Upper lobe of left lung (tissue), 6 donors: ENCODE data around the gene ASB3. TPM values are rescaled to one million over a fixed set of nuclear protein-coding genes. Genes with fewer than 3 reads are reported as not detected.
"Not testable (repeated sequence)": the region's sequence is repeated elsewhere in the genome, so short reads cannot be mapped to it uniquely, and the experiment has no call there.

Experiments
- ATAC-seq, 2 donors: fragments of 200-7000 bp; cut with Tn5 transposase; one replicate each; pipeline ENCODE4 v1.9.1; 2022; ENCODE audit warnings: mild to moderate bottlenecking in 2 of 2, moderate library complexity in 2 of 2; ENCODE audit not compliant: low FRiP score in 2 of 2
- DNase-seq, 2 donors: peaks; one replicate each; pipeline ENCODE4 v3.0.0-alpha.2; 2019 to 2020
- H3K27ac ChIP-seq, 4 donors: fragments of 200-600 bp; sonication (generic); one replicate each; pipeline ENCODE4 v1.5.1; 2016 to 2019
- H3K27me3 ChIP-seq, 4 donors: fragments of 200-600 bp; sonication (generic); one replicate each; pipeline ENCODE4 v1.5.1; 2017 to 2019
- H3K36me3 ChIP-seq, 4 donors: fragments of 200-600 bp; sonication (generic); one replicate each; pipeline ENCODE4 v1.5.1; 2016 to 2019
- H3K4me1 ChIP-seq, 4 donors: fragments of 200-600 bp; sonication (generic); one replicate each; pipeline ENCODE4 v1.5.1; 2018 to 2019
- H3K4me3 ChIP-seq, 4 donors: fragments of 200-600 bp; sonication (generic); one replicate each; pipeline ENCODE4 v1.5.1; 2017 to 2019; ENCODE audit warnings: mild to moderate bottlenecking in 2 of 4, moderate library complexity in 1 of 4
- H3K9me3 ChIP-seq, 4 donors: fragments of 200-600 bp; sonication (generic); one replicate each; pipeline ENCODE4 v1.5.1; 2018 to 2019
- EP300 ChIP-seq, 4 donors: sonication (generic); formaldehyde crosslinking; IDR thresholded peaks; one replicate each; pipeline ENCODE4 v1.5.1; 2017; ENCODE audit warnings: antibody characterized with exemption in 4 of 4, control low read depth in 2 of 4
- POLR2A ChIP-seq, 4 donors: fragments of 450-650 bp; IDR thresholded peaks; one replicate each; pipeline ENCODE4 v1.5.1; 2016 to 2017; ENCODE audit warnings: antibody characterized with exemption in 4 of 4, mild to moderate bottlenecking in 2 of 4
- POLR2AphosphoS5 ChIP-seq, 2 donors: sonication (generic); formaldehyde crosslinking; IDR thresholded peaks; one replicate each; pipeline ENCODE4 v1.5.1; 2017; ENCODE audit warnings: antibody characterized with exemption in 2 of 2
- WGBS, 2 donors: methylation state at CpG; one replicate each; pipeline ENCODE4 v1.1.5; 2017 to 2018; 5-methylcytosine and 5-hydroxymethylcytosine counted together
- total RNA-seq, 6 donors: library from RNA; depleted of rRNA in 4 of 6; stranded (reverse); fragments of >200 nt in 4 of 6; gene quantifications; one replicate each; pipeline versions ENCODE4 v1.1.0 to v1.2.1, GENCODE V29; 2016 to 2021
- TF ChIP-seq, protein P1 (sequence below), 6 experiments: fragments of 450-650 bp in 4 of 6; fragments of 200-600 bp in 2 of 6; sonication (generic) in 2 of 6; IDR thresholded peaks; one replicate each; pipeline ENCODE4 v1.5.1; 2016 to 2019; ENCODE audit warnings: antibody characterized with exemption in 6 of 6
- donor health status: DM: no; HTN: no; CAD: no; lungs with moderate emphysema.
- donor health status: DM: no; HTN: yes; CAD: no; lungs with severe emphysema.

ASB3 gene
- total RNA-seq, 6 donors from 2014 or later: 16.4 to 54.2 (median 25.2) TPM

GRCh38 chr2:53694096-53694771 is 92.5 kb downstream of the ASB3 start:
- DNase-seq (no peak), ATAC-seq (no peak)
- Histone ChIP-seq H3K27ac (no peak overlapping the region), H3K4me1 (no peaks in the 10 kb centered on the region), H3K9me3 (no peaks in the 10 kb centered on the region), H3K4me3 (no peak overlapping the region), H3K36me3 (peaks cover 0 to 17% (median 2%) of the 10 kb centered on the region in 4 donors), H3K27me3 (no peaks in the 10 kb centered on the region)
- TF ChIP-seq, protein P1, sequence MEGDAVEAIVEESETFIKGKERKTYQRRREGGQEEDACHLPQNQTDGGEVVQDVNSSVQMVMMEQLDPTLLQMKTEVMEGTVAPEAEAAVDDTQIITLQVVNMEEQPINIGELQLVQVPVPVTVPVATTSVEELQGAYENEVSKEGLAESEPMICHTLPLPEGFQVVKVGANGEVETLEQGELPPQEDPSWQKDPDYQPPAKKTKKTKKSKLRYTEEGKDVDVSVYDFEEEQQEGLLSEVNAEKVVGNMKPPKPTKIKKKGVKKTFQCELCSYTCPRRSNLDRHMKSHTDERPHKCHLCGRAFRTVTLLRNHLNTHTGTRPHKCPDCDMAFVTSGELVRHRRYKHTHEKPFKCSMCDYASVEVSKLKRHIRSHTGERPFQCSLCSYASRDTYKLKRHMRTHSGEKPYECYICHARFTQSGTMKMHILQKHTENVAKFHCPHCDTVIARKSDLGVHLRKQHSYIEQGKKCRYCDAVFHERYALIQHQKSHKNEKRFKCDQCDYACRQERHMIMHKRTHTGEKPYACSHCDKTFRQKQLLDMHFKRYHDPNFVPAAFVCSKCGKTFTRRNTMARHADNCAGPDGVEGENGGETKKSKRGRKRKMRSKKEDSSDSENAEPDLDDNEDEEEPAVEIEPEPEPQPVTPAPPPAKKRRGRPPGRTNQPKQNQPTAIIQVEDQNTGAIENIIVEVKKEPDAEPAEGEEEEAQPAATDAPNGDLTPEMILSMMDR (IDR thresholded peaks at IDR 0.05): no peak
- TF ChIP-seq POLR2A (IDR thresholded peaks at IDR 0.05): no peak
- no peak for TF ChIP-seq EP300 (IDR thresholded peaks at IDR 0.05)
- no peak for TF ChIP-seq POLR2AphosphoS5 (IDR thresholded peaks at IDR 0.05)
- WGBS, 2 donors: 94 to 96% methylated on average over 3 of the region's 3 CpGs

DNA sequence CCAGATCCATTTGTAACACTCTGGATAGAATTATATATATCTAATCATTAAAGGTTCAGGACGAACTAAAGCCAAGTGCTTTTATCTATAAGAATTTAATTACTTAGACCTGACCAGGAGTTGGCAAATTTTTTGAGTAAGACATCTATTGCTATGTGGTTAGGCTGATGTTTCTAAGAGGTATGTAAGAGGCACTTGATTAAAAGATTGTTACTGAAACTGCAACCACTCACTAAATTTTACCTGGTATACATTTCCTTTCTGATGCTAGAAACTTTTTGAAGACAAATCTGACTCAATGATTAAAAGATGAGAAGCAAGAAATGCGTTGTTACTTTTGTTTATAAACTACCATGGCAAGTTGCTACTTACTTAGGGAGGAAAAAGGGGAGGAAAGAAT is 95.9 kb downstream of the ASB3 start:
- Histone ChIP-seq H3K36me3 (peaks cover 0 to 14% (median 0%) of the 10 kb centered on the region in 4 donors), H3K27ac (no peak overlapping the region), H3K4me3 (no peak overlapping the region), H3K27me3 (no peaks in the 10 kb centered on the region), H3K4me1 (no peaks in the 10 kb centered on the region), H3K9me3 (no peaks in the 10 kb centered on the region)
- ATAC-seq (no peak), DNase-seq (no peak)
- WGBS, 2 donors: 69 to 79% methylated on average over 2 of the region's 2 CpGs
- TF ChIP-seq, protein P1 (IDR thresholded peaks at IDR 0.05): no peak
- no peak for TF ChIP-seq EP300 (IDR thresholded peaks at IDR 0.05)
- TF ChIP-seq POLR2A (IDR thresholded peaks at IDR 0.05): no peak
- TF ChIP-seq POLR2AphosphoS5 (IDR thresholded peaks at IDR 0.05): no peak

DNA sequence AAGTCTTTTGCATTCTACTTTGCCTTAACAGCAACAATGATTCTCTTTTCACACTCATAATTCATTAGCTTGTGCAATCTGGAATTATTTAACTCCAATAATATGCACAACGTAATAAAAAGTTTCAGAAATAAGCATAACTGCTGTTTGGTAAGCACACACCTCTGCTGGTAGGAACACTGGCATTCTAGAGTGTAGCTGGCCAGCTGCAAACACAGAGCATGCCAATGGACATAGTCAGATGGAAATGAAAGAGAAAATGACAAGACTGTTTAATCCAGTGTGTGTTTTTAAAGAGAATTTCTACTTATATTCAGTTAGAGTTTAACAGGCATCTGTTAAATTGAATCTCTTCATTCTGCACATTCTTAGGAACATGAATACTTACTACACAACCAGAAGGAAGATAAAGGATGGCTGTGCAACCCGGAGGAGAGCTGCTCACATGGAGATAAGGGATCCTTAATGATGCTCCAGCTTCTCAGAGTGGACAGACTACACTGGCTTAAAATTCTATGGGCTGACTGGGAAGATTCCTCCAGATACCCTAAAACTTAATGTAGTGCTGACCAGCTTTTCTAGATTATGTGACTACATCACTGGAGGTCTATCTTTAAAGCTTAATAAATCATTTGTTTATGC is 113.8 kb downstream of the ASB3 start:
- WGBS, 2 donors: 75 to 82% methylated on average over 2 of the region's 2 CpGs
- no peaks in the 10 kb centered on the region for H3K27me3 ChIP-seq
- H3K4me3 ChIP-seq: no peak overlapping the region
- H3K9me3 ChIP-seq: no peaks in the 10 kb centered on the region
- H3K4me1 ChIP-seq: no peaks in the 10 kb centered on the region
- H3K36me3 ChIP-seq: peaks cover 0 to 6% (median 1%) of the 10 kb centered on the region in 4 donors
- DNase-seq (no peak), ATAC-seq (no peak)
- TF ChIP-seq POLR2AphosphoS5 (IDR thresholded peaks at IDR 0.05): no peak
- no peak for TF ChIP-seq EP300 (IDR thresholded peaks at IDR 0.05)
- H3K27ac ChIP-seq: no peak overlapping the region

DNA sequence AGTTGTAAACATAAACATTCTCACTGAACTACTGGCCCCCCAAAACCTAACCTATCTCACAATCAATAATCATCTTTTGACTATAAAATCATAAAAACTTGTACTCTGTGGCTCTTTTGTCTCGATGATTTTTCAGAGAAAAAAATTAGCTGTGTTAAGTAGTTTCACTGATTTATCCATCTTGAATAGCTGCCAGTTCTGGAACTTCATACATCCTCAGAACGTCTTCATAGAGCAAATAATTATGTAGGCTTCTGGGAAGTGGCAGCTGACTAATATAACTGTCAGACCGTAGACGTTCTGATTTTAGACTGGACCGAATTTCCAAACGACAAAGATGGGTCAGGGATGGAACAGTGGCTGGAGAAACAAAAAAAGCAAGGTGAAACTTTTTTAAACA is 116.4 kb downstream of the ASB3 start:
- no peak for DNase-seq
- H3K36me3 ChIP-seq: peaks cover 0 to 6% (median 1%) of the 10 kb centered on the region in 4 donors
- no peak for ATAC-seq
- no peaks in the 10 kb centered on the region for H3K27me3 ChIP-seq
- TF ChIP-seq EP300 (IDR thresholded peaks at IDR 0.05): no peak
- TF ChIP-seq, protein P1 (IDR thresholded peaks at IDR 0.05): no peak
- no peak for TF ChIP-seq POLR2A (IDR thresholded peaks at IDR 0.05)
- TF ChIP-seq POLR2AphosphoS5 (IDR thresholded peaks at IDR 0.05): no peak
- no peaks in the 10 kb centered on the region for H3K4me1 ChIP-seq
- no peak overlapping the region for H3K27ac ChIP-seq
- H3K9me3 ChIP-seq: no peaks in the 10 kb centered on the region
- H3K4me3 ChIP-seq: no peak overlapping the region
- WGBS, 2 donors: 59 to 66% methylated on average over 6 of the region's 6 CpGs

- Histone ChIP-seq H3K36me3 (peaks cover 0 to 6% (median 1%) of the 10 kb centered on the region in 4 donors), H3K4me3 (no peak overlapping the region), H3K4me1 (no peaks in the 10 kb centered on the region), H3K9me3 (no peaks in the 10 kb centered on the region), H3K27me3 (no peaks in the 10 kb centered on the region), H3K27ac (no peak overlapping the region)
- DNase-seq (no peak), ATAC-seq (no peak)
- TF ChIP-seq, protein P1 (IDR thresholded peaks at IDR 0.05): no peak
- TF ChIP-seq POLR2A (IDR thresholded peaks at IDR 0.05): no peak
- 76 to 91% methylated on average over 3 of the region's 3 CpGs for WGBS, 2 donors
Measured at GRCh38 chr2:53668624-53669026, 118.1 kb downstream of the ASB3 start.

DNA sequence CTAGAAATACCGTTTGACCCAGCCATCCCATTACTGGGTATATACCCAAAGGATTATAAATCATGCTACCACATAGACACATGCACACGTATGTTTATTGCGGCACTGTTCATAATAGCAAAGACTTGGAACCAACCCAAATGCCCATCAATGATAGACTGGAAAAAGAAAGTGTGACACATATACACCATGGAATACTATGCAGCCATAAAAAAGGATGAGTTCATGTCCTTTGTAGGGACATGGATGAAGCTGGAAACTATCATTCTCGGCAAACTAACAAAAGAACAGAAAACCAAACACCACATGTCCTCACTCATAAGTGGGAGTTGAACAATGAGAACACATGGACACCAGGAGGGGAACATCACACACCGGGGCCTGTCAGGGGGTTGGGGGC is 119.6 kb downstream of the ASB3 start:
- ATAC-seq, DNase-seq, H3K36me3 ChIP-seq, H3K27me3 ChIP-seq, H3K4me1 ChIP-seq, H3K9me3 ChIP-seq, H3K27ac ChIP-seq, H3K4me3 ChIP-seq: not testable (repeated sequence)
- 87 to 93% methylated on average over 5 of the region's 5 CpGs for WGBS, 2 donors
